Colonic mucosa (tissue), 4 donors: ENCODE results near the gene GAA. TPM values are rescaled to one million over a fixed set of nuclear protein-coding genes. Genes with fewer than 3 reads are reported as not detected.
"Not testable (repeated sequence)": the region's sequence is repeated elsewhere in the genome, so short reads cannot be mapped to it uniquely, and the experiment has no call there.

Source experiments
- DNase-seq: peaks from one replicate; pipeline ENCODE4 v3.0.0-alpha.2; 2020
- H3K27ac ChIP-seq: fragments of 200-600 bp; one replicate; pipeline ENCODE4 v1.8.0; 2021
- H3K27me3 ChIP-seq: fragments of 200-600 bp; one replicate; pipeline ENCODE4 v1.8.0; 2021
- H3K36me3 ChIP-seq: fragments of 200-600 bp; one replicate; pipeline ENCODE4 v1.8.0; 2021
- H3K4me1 ChIP-seq: fragments of 200-600 bp; one replicate; pipeline ENCODE4 v1.8.0; 2021; ENCODE audit warnings: mild to moderate bottlenecking
- H3K4me3 ChIP-seq: fragments of 200-600 bp; one replicate; pipeline ENCODE4 v1.8.0; 2021
- H3K9ac ChIP-seq, 2 donors: one replicate each; pipeline ENCODE4 v1.7.0; 2013; ENCODE audit warnings: control low read depth in 2 of 2, low read depth in 2 of 2, low read length in 2 of 2
- H3K9me3 ChIP-seq: fragments of 200-600 bp; one replicate; pipeline ENCODE4 v1.8.0; 2021
- CTCF ChIP-seq: fragments of 200-600 bp; IDR thresholded peaks from one replicate; pipeline ENCODE4 v1.8.0; 2022; ENCODE audit warnings: antibody characterized with exemption, mild to moderate bottlenecking
- intact Hi-C: fragments of 100-400 bp; cut with DNase I; formaldehyde crosslinking; loops from one replicate; pipeline ENCODE4 v1.14.1; 2022
- total RNA-seq, 2 donors: library from RNA; stranded (reverse); fragmentation: NEBNext Ultra II Directional in 1 of 2; extraction: Animal tissue kit (Norgen Biotek cat#: 25700) in 1 of 2; gene quantifications; one replicate each; pipeline ENCODE4 v1.2.1, GENCODE V29; 2021
- donor health status: healthy.
- donor health status: DM: no; HTN: no; CAD: no.
- donor health status: DM: no; HTN: no; CAD: no.

Gene GAA
- total RNA-seq, 2 donors from 2014 or later: 34.0 to 59.4 TPM

- intact Hi-C loops: loop anchor here (10.0 kb wide), 1 partner anchor 108 kb away; no protein-coding TSS in a partner anchor
- Histone ChIP-seq H3K9me3 (no peaks in the 10 kb centered on the region), H3K4me3 (peak within 1 kb of the TSS; percentile 97), H3K36me3 (peaks cover 10% of the 10 kb centered on the region), H3K4me1 (peaks cover 7% of the 10 kb centered on the region), H3K27me3 (no peaks in the 10 kb centered on the region), H3K27ac (peak within 1 kb of the TSS; percentile 92), H3K9ac (peak within 1 kb of the TSS; percentile 89 to 93)
- peak; percentile 100 for DNase-seq
- no peak for TF ChIP-seq CTCF
These were observed 45.8 kb downstream of the GAA start, which contains the start of gene EIF4A3 for GRCh38 chr17:80147035-80147822. Gene EIF4A3, minus strand, starts transcription at chr17:80147128. Its CDS starts 167 bp downstream, at chr17:80146961.

GRCh38 chr17:80151333-80151732, 50.0 kb downstream of the GAA start:
- TF ChIP-seq CTCF: no peak
- intact Hi-C loops: no loop called here
- H3K27me3 ChIP-seq: no peaks in the 10 kb centered on the region
- no peak overlapping the region for H3K9ac ChIP-seq
- H3K4me1 ChIP-seq: no peaks in the 10 kb centered on the region
- H3K27ac ChIP-seq: no peak overlapping the region
- H3K36me3 ChIP-seq: no peaks in the 10 kb centered on the region
- no peak overlapping the region for H3K4me3 ChIP-seq
- DNase-seq: no peak
- no peaks in the 10 kb centered on the region for H3K9me3 ChIP-seq

GRCh38 chr17:80152081-80152702, 50.8 kb downstream of the GAA start:
- Histone ChIP-seq H3K27ac (no peak overlapping the region), H3K36me3 (no peaks in the 10 kb centered on the region), H3K4me1 (no peaks in the 10 kb centered on the region), H3K9me3 (no peaks in the 10 kb centered on the region), H3K4me3 (no peak overlapping the region), H3K27me3 (no peaks in the 10 kb centered on the region), H3K9ac (no peak overlapping the region)
- intact Hi-C loops: no loop called here
- no peak for TF ChIP-seq CTCF
- DNase-seq: no peak

GRCh38 chr17:80153004-80153403, 51.6 kb downstream of the GAA start:
- no peak for TF ChIP-seq CTCF
- no peak overlapping the region for H3K4me3 ChIP-seq
- no peak overlapping the region for H3K27ac ChIP-seq
- DNase-seq: no peak
- H3K9me3 ChIP-seq: no peaks in the 10 kb centered on the region
- no peak overlapping the region for H3K9ac ChIP-seq
- H3K4me1 ChIP-seq: no peaks in the 10 kb centered on the region
- intact Hi-C loops: no loop called here
- no peaks in the 10 kb centered on the region for H3K27me3 ChIP-seq
- H3K36me3 ChIP-seq: no peaks in the 10 kb centered on the region

GRCh38 chr17:80154166-80154565, 52.8 kb downstream of the GAA start:
- Histone ChIP-seq H3K4me3 (no peak overlapping the region), H3K9me3 (no peaks in the 10 kb centered on the region), H3K4me1 (no peaks in the 10 kb centered on the region), H3K9ac (no peak overlapping the region), H3K27me3 (no peaks in the 10 kb centered on the region), H3K27ac (no peak overlapping the region), H3K36me3 (no peaks in the 10 kb centered on the region)
- intact Hi-C loops: no loop called here
- TF ChIP-seq CTCF: no peak
- no peak for DNase-seq

GRCh38 chr17:80155600-80155999, 54.2 kb downstream of the GAA start:
- H3K9ac ChIP-seq, H3K27me3 ChIP-seq, H3K4me1 ChIP-seq, H3K9me3 ChIP-seq, H3K36me3 ChIP-seq, DNase-seq, H3K27ac ChIP-seq, H3K4me3 ChIP-seq, intact Hi-C loops: not testable (repeated sequence)
